H7 (cell line): Measurements from ENCODE around the gene TES. TPM values are rescaled to one million over a fixed set of nuclear protein-coding genes. Genes with fewer than 3 reads are reported as not detected.
A peak's percentile ranks its signal among the peaks of the same experiment; 100 is the strongest.
"Not testable (repeated sequence)": the region's sequence is repeated elsewhere in the genome, so short reads cannot be mapped to it uniquely, and the experiment has no call there.

Experiments used
- DNase-seq: peaks from one replicate; pipeline ENCODE4 v3.0.0; 2012
- H3K27me3 ChIP-seq: 2 replicates; pipeline ENCODE4 v1.6.0; 2011; ENCODE audit warnings: mild to moderate bottlenecking, low read length; ENCODE audit not compliant: control insufficient read depth, insufficient read depth
- H3K36me3 ChIP-seq: replicated peaks from 2 replicates; pipeline ENCODE4 v1.5.1; 2011; ENCODE audit warnings: low read length; ENCODE audit not compliant: control insufficient read depth, insufficient read depth
- H3K4me3 ChIP-seq: 2 replicates; pipeline ENCODE4 v1.5.1; 2011; ENCODE audit warnings: low read depth, mild to moderate bottlenecking, control low read depth, low read length, moderate library complexity; ENCODE audit not compliant: insufficient read depth
- total RNA-seq: library from RNA; depleted of rRNA; stranded (reverse); fragments of >200 nt; shearing (Covaris generic); gene quantifications from 2 replicates; pipeline ENCODE4 v1.2.3, GENCODE V29; 2014; rRNA removed

TES gene
- total RNA-seq, 1 experiment from 2014 or later: 72.5 TPM

GRCh38 chr7:116285252-116285651, 74.9 kb downstream of the TES start:
- no peak for DNase-seq
- Histone ChIP-seq H3K4me3 (no peak overlapping the region), H3K27me3 (no peaks in the 10 kb centered on the region), H3K36me3 (no peaks in the 10 kb centered on the region)

- H3K36me3 ChIP-seq: no peaks in the 10 kb centered on the region
- no peaks in the 10 kb centered on the region for H3K27me3 ChIP-seq
- peak; percentile 10 for DNase-seq
- no peak overlapping the region for H3K4me3 ChIP-seq
Measured at GRCh38 chr7:116290740-116291139, 80.4 kb downstream of the TES start.

- Histone ChIP-seq H3K27me3 (no peaks in the 10 kb centered on the region), H3K4me3 (no peak overlapping the region), H3K36me3 (no peaks in the 10 kb centered on the region)
- no peak for DNase-seq
Measured at GRCh38 chr7:116291937-116292336, 81.6 kb downstream of the TES start.

DNA sequence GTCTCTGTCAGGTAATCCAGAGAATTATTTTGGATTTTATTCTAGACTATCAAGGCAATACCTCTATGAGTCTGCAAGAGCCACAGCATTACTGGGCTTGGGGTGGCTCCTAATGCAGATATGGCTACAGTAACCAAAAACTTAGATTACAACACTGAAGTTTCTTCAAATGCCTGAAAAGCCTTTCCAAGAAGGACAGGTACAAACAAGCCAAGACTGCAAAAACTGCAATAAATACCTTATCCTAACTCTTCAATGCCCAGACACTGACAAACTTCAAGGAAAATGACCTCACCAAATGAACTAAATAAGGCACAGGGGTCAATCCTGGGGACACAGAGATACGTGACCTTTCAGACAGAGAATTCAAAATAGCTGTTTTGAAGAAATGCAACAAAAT, 82.0 kb downstream of the TES start:
- no peaks in the 10 kb centered on the region for H3K36me3 ChIP-seq
- no peak for DNase-seq
- no peak overlapping the region for H3K4me3 ChIP-seq
- H3K27me3 ChIP-seq: no peaks in the 10 kb centered on the region

DNA sequence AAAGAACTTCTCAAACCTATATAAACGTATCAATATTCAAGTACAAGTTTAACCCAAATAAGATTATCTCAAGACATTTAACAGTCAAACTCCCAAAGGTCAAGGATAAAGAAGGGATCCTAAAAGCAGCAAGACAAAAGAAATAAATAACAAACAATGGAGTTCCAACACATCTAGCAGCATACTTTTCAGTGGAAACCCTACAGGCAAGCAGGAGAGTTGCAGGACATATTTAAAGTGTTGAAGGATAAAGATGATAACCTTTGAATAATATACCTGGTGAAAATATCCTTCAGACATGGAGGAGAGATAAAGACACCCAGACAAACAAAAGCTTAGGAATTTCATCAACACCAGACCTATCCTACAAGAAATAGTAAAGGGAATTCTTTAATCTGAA, 82.8 kb downstream of the TES start:
- Histone ChIP-seq H3K27me3 (no peaks in the 10 kb centered on the region), H3K36me3 (no peaks in the 10 kb centered on the region), H3K4me3 (no peak overlapping the region)
- no peak for DNase-seq

DNA sequence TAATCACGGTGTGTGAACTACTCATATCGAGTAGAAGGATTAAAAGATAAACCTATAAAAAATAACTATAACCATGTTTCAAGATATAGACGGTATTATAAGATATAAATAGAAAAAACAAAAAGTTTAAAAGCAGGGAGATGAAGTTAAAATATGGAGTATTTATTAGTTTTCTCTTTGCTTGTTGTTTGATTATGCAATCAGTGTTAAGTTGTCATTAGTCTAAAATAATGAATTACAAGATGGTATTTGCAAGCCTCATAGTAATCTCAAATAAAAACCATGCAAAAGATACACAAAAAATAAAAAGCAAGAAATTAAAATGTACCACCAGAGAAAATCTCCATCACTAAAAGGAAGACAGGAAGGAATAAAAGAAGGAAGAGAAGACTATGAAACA, 83.3 kb downstream of the TES start:
- no peaks in the 10 kb centered on the region for H3K27me3 ChIP-seq
- no peak overlapping the region for H3K4me3 ChIP-seq
- DNase-seq: no peak
- H3K36me3 ChIP-seq: no peaks in the 10 kb centered on the region

- not testable (repeated sequence) for H3K4me3 ChIP-seq, H3K36me3 ChIP-seq, H3K27me3 ChIP-seq, DNase-seq
Measured at GRCh38 chr7:116295903-116296302, 85.6 kb downstream of the TES start.

- H3K36me3 ChIP-seq: no peaks in the 10 kb centered on the region
- no peak for DNase-seq
- no peaks in the 10 kb centered on the region for H3K27me3 ChIP-seq
- no peak overlapping the region for H3K4me3 ChIP-seq
Measured at GRCh38 chr7:116298055-116298454, 87.7 kb downstream of the TES start.

DNA sequence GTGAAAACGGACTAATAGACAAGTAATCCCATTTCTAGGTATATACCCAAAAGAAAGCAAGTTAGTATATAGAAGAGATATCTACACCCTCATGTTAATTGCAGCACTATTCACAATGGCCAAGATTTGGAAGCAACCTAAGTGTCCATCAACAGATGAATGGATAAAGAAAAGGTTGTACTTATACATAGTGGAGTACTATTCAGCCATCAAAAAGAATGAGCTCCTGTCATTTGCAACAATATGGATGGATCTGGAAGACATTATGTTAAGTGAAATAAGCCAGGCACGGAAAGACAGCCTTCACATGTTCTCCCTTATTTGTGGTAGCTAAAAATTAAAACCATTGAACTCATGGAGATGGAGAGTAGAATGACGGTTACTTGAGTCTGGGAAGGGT, 88.2 kb downstream of the TES start:
- Histone ChIP-seq H3K4me3 (no peak overlapping the region), H3K27me3 (no peaks in the 10 kb centered on the region), H3K36me3 (no peaks in the 10 kb centered on the region)
- no peak for DNase-seq

DNA sequence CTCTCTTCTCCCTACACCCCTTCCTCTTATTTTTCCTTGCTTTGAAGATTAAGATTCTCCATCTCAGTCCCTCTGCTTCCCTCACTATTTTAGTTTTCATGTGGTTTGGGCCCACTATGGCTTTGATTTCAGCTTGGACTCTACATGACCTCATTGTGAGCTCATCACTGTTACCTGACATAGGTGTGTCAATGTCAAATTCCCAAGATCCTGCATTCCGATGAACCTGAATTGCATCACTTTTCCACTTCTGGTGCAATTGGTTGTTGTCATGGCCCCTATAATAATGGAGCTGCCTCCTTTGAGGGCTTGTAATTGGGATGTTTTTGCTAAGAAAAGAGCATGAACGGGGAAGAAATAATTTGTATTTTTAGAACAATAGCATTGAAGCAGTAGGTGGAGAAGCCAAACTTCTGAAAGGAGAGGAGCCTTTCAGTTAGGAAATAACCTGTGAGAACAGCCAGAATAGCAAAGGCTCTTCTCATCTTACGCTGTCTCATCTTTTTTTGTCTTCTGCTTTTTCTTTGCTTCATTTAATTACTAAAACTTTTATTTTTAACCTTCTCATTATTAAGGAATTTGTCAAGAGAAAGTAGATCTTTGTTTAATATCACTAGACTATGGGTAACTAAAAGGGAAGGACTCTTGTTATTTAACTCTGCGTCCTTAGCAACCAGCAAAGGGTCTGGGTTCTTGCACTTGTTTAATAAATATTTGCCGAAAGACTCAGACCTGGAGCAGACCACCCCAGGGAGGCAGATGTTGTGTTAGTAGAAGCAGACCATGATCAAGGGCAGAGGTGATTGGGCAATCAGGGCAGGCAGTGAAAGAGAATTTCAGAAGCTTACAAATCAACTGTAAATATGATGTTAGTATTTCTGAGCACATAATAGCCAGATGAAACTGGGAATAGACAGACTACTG, 95.4 kb downstream of the TES start:
- H3K27me3 ChIP-seq: no peaks in the 10 kb centered on the region
- no peaks in the 10 kb centered on the region for H3K36me3 ChIP-seq
- H3K4me3 ChIP-seq: no peak overlapping the region
- DNase-seq: no peak

GRCh38 chr7:116306409-116307048, 96.2 kb downstream of the TES start:
- DNase-seq: no peak
- Histone ChIP-seq H3K4me3 (no peak overlapping the region), H3K27me3 (no peaks in the 10 kb centered on the region), H3K36me3 (no peaks in the 10 kb centered on the region)

GRCh38 chr7:116307253-116307652, 96.9 kb downstream of the TES start:
- no peak overlapping the region for H3K4me3 ChIP-seq
- no peaks in the 10 kb centered on the region for H3K27me3 ChIP-seq
- H3K36me3 ChIP-seq: no peaks in the 10 kb centered on the region
- DNase-seq: no peak

Other genes with a start within 250 kb of the TES start
- gene TFEC, start 179.8 kb upstream of the TES start, total RNA-seq: not detected in 2 replicates